Middle frontal gyrus (tissue), 1 donor: ENCODE measurements around the gene ZIC5.
"Not testable (repeated sequence)": the region's sequence is repeated elsewhere in the genome, so short reads cannot be mapped to it uniquely, and the experiment has no call there.

Experiments
- DNase-seq: peaks from one replicate; pipeline ENCODE4 v3.0.0-alpha.2; 2015; ENCODE audit warnings: low spot score; ENCODE audit errors: extremely low spot score

The ZIC5 gene

GRCh38 chr13:99960663-99961311, 10.8 kb downstream of the ZIC5 start:
- no peak for DNase-seq

- no peak for DNase-seq
These were observed 11.9 kb downstream of the ZIC5 start for GRCh38 chr13:99959540-99960230.

GRCh38 chr13:99959127-99959539, 12.4 kb downstream of the ZIC5 start:
- DNase-seq, result no peak

- DNase-seq, result no peak
These were observed 13.0 kb downstream of the ZIC5 start for GRCh38 chr13:99958406-99959126.

- DNase-seq, result no peak
These were observed 14.9 kb downstream of the ZIC5 start for GRCh38 chr13:99956473-99957349.

GRCh38 chr13:99955747-99956472, 15.7 kb downstream of the ZIC5 start:
- DNase-seq, result no peak

- DNase-seq, result no peak
These were observed 16.3 kb downstream of the ZIC5 start for GRCh38 chr13:99955107-99955746.

- DNase-seq, result no peak
These were observed 18.3 kb downstream of the ZIC5 start for GRCh38 chr13:99953138-99953755.

GRCh38 chr13:99951666-99952065, 19.9 kb downstream of the ZIC5 start:
- not testable (repeated sequence) for DNase-seq

GRCh38 chr13:99949679-99950413, 21.7 kb downstream of the ZIC5 start:
- no peak for DNase-seq

- no peak for DNase-seq
These were observed 22.5 kb downstream of the ZIC5 start for GRCh38 chr13:99948907-99949678.

GRCh38 chr13:99948411-99948810, 23.2 kb downstream of the ZIC5 start:
- no peak for DNase-seq

GRCh38 chr13:99947666-99948065, 23.9 kb downstream of the ZIC5 start:
- DNase-seq, result no peak

GRCh38 chr13:99945515-99945914, 26.1 kb downstream of the ZIC5 start:
- not testable (repeated sequence) for DNase-seq

GRCh38 chr13:99944606-99945005, 27.0 kb downstream of the ZIC5 start:
- DNase-seq, result no peak

- no peak for DNase-seq
These were observed 27.5 kb downstream of the ZIC5 start for GRCh38 chr13:99944102-99944501.

- no peak for DNase-seq
These were observed 29.7 kb downstream of the ZIC5 start for GRCh38 chr13:99941911-99942310.

GRCh38 chr13:99941086-99941485, 30.5 kb downstream of the ZIC5 start:
- no peak for DNase-seq
